Measurements from ENCODE around the gene IL1F10. TPM values are rescaled to one million over a fixed set of nuclear protein-coding genes. Genes with fewer than 3 reads are reported as not detected.
"Not testable (repeated sequence)": the region's sequence is repeated elsewhere in the genome, so short reads cannot be mapped to it uniquely, and the experiment has no call there.

IL1F10 gene
- total RNA-seq, 2 experiments from 2014 or later, result not detected

DNA sequence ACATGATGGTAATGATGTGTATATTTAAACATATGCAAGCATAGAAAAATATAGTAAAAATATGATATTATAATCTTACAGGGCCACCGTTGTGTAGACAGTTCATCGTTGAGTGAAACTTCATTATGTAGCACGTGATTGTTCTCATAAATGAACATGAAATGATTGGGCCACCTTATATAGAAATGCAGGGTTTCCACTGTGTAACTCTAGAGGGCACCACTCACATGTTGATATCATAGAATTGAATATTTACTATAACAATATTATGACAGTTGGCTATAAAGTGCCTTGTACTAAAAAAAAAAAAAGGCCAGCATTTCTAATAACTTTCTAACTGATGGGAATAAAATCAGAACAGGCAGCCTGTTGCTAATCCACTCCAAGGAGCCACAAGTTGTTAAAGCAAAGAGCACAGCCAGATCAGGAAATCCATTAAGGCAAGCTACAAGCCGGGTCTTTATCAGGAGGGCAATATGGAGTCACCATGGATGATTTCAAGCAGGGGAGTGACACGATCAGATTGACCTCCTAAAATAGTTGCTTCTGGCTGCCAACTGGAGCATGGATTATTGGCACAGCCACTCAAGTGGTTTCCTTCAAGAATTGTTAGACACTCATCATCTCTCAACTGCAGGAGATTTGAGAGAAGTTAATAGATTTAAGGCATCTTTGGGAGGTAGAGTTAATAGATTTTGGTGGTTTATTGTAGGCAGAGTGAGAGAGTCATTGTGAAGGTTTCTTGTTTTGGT is 16.7 kb downstream of the IL1F10 start:
- H3K9me3 Mint-ChIP-seq, result no peaks in the 10 kb centered on the region
- H3K27ac Mint-ChIP-seq, result no peak overlapping the region
- no peak for DNase-seq
- H3K4me3 Mint-ChIP-seq, result no peak overlapping the region
- H3K4me1 Mint-ChIP-seq, result peaks cover 4% of the 10 kb centered on the region
- no peaks in the 10 kb centered on the region for H3K27me3 Mint-ChIP-seq
- H3K36me3 Mint-ChIP-seq, result no peaks in the 10 kb centered on the region

DNA sequence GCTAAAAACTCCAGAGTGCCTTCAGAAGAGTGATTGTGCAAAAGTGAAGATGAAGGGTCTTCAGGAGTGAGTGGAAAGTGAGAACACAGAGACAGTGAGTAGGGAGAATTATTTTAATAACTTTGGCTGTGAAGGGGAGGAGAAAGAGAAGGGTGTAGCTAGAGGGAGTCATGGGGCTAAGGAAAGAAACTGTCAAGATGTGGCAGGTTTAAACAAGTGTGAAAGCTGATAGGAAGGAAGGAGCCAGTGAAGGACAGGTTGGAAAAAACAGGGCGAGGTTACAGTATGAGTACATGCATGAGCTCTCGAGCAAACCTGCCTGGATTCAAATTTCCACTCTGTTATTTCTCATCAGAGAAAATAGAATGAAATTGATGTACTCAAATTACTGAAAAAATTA is 17.8 kb downstream of the IL1F10 start:
- Mint-ChIP-seq H3K36me3 (no peaks in the 10 kb centered on the region), H3K27me3 (no peaks in the 10 kb centered on the region), H3K4me1 (peaks cover 4% of the 10 kb centered on the region)

DNA sequence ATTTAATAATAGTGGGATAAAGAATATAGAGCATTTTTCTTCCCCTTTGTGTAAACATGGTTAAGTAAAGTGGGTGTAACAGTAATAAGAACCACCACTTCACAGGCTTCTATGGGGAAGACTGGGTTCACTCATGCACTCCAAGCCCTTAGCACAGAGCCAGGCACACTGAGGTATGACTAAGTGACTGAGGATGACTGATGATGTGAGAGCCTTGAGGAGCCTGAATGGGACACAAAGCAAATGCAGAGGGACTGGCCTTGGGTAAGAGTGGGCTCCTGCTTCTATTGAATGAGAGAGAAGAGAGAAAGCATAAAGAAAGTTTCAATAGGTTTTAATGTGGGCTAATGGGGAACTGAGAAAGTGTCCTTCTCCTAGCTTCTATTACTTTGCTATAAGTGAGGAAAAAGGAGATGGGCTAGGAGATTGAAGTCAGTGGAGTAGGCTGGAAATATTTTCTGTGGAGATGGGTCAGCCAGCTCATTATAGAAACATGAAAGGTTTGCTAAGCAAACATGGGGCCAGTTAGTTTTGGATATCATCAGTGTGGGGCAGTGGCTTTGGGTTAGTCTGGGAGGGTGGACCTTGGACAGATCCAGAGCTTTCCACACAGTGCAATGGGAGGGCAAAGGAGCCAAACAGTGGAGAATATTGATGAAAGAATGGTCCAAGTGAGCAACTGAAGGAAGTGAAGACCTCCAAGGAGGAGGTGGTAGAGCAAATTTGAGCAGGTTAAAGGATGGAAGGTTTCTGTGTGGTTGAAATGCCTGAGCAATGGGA is 20.6 kb downstream of the IL1F10 start:
- H3K27me3 Mint-ChIP-seq, result no peaks in the 10 kb centered on the region
- H3K4me1 Mint-ChIP-seq, result peaks cover 3% of the 10 kb centered on the region
- no peaks in the 10 kb centered on the region for H3K9me3 Mint-ChIP-seq
- no peak for DNase-seq
- no peak overlapping the region for H3K27ac Mint-ChIP-seq
- H3K4me3 Mint-ChIP-seq, result no peak overlapping the region
- no peaks in the 10 kb centered on the region for H3K36me3 Mint-ChIP-seq

More for the DNA sequence above, 17.8 kb downstream of the IL1F10 start:
- no peak for DNase-seq
- Mint-ChIP-seq H3K27ac (no peak overlapping the region), H3K9me3 (no peaks in the 10 kb centered on the region), H3K4me3 (no peak overlapping the region)

DNA sequence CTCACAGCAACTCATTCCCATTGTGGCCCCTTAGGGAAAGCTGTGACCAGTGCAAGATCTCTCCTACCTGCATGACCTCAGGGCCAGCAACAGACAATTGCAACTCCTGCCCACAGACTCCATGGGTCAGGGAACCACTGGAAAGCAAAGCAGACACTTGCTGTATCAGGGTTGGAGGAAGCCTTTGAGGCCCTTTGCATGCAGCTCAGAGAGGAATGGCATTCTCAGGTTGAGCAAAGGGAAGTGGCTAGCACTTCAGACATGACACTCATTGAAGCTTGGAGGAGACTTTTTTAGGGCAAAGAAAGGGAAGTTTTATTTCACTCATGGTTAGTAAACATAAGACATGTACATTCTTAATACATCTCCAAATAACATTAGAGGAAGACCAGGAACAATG is 22.1 kb downstream of the IL1F10 start:
- H3K27me3 Mint-ChIP-seq, result no peaks in the 10 kb centered on the region
- H3K4me1 Mint-ChIP-seq, result no peaks in the 10 kb centered on the region
- H3K27ac Mint-ChIP-seq, result no peak overlapping the region
- no peaks in the 10 kb centered on the region for H3K36me3 Mint-ChIP-seq
- H3K9me3 Mint-ChIP-seq, result no peaks in the 10 kb centered on the region
- DNase-seq, result no peak
- H3K4me3 Mint-ChIP-seq, result no peak overlapping the region

DNA sequence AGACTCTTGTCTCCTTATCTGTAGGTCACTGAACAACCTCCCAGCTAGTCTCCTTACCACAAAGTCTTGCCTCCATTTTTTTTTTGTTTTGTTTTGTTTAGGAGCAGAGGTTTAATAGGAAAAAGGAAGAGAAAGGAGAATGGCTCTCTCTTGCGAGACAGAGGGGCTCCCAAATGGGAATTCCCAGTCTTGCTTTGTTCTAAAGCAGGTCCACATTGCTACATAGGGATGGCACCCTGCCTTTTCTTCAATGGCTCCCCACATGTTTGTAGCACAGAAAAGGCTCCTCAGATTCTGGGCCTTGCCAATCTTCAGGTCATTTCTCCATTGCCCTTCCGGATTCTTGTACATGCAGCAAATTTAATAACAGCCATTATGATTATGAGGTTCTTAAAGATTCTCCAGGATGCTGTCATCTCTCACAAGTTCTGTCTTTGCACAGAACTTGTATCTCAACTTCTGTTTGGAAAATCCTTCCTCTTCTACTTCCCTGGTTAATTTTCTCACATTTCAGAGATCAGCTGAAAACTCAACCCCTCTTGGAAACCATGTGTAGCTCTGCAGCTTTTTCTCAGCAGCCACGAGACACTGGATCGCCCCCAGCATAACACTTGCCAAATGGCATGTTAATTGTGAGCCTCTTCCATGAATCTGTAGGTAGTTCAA is 23.6 kb downstream of the IL1F10 start:
- H3K9me3 Mint-ChIP-seq, result peaks cover 7% of the 10 kb centered on the region
- H3K36me3 Mint-ChIP-seq, result no peaks in the 10 kb centered on the region
- no peak overlapping the region for H3K27ac Mint-ChIP-seq
- no peaks in the 10 kb centered on the region for H3K4me1 Mint-ChIP-seq
- no peak for DNase-seq
- no peaks in the 10 kb centered on the region for H3K27me3 Mint-ChIP-seq
- H3K4me3 Mint-ChIP-seq, result no peak overlapping the region

DNA sequence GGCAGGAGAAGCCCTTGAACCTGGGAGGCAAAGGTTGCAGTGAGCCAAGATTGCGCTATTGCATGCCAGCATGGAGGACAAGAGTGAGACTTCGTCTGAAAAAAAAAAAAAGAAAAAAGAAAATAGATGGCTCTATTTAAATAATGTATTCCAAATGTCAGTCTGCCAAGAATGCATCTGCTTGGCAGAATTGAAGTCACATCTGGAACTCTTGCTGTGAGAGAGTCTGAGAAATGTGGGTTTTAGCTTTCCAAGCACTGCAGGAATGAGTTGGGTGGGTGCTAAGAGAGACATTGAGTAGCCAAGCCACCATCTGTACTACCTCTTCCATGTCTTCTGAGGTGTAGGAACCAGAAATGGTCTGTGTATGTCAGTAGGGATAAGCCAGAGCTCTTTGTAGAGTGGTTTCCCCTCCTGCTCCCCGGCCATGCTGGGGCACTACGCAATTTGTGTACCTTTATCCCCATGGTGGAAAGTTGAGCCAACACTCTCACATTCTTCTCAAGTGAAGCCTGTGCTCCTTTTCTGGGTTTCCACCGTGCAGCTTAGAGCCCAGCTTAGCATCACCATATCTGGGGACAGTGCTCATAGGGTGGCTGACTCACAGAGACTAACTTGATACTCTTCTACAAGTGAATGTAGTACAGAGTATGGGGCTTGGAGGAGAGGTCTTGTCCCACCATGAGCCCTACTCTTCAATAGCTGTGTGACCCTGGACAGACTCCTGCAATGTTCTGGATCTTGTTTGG is 25.3 kb downstream of the IL1F10 start:
- H3K27me3 Mint-ChIP-seq, result no peaks in the 10 kb centered on the region
- peaks cover 10% of the 10 kb centered on the region for H3K4me1 Mint-ChIP-seq
- peaks cover 17% of the 10 kb centered on the region for H3K9me3 Mint-ChIP-seq
- no peak overlapping the region for H3K27ac Mint-ChIP-seq
- peaks cover 6% of the 10 kb centered on the region for H3K36me3 Mint-ChIP-seq
- no peak overlapping the region for H3K4me3 Mint-ChIP-seq
- no peak for DNase-seq

DNA sequence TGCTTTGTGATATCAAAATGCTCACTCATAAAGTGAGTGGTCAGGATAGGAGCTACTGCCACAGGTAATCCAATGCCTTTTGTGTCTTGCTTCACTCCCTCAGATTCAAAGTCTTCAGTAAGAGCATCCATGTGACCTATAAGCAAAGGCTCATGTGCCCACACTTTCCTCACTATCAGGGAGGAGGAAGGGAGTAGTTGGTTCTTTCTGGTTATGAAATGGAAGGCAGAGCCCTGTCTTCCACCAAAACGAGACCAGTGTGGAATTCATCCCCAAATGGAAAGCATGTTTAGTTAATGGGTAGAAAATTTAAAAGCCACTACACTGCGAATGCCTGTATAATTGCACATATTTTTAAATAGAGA is 25.8 kb downstream of the IL1F10 start:
- Mint-ChIP-seq H3K9me3 (peaks cover 17% of the 10 kb centered on the region), H3K27ac (no peak overlapping the region), H3K36me3 (peaks cover 6% of the 10 kb centered on the region), H3K4me3 (no peak overlapping the region), H3K27me3 (no peaks in the 10 kb centered on the region), H3K4me1 (peaks cover 16% of the 10 kb centered on the region)
- DNase-seq, result no peak

DNA sequence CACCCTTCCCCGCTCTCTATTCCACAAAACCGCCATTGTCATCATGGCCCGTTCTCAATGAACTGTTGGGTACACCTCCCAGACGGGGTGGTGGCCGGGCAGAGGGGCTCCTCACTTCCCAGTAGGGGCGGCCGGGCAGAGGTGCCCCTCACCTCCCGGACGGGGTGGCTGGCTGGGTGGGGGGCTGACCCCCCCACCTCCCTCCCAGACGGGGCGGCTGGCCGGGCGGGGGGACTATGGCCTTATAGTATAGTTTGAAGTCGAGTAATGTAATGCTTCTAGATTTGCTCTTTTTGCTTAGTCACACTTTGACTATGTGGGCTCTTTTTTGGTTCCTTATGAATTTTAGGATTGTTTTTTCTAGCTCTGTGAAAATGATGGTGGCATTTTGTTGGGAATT is 28.5 kb downstream of the IL1F10 start:
- H3K27ac Mint-ChIP-seq, DNase-seq, H3K4me3 Mint-ChIP-seq, H3K27me3 Mint-ChIP-seq, H3K36me3 Mint-ChIP-seq: not testable (repeated sequence)
- Mint-ChIP-seq H3K4me1 (peaks cover 19% of the 10 kb centered on the region), H3K9me3 (peaks cover 17% of the 10 kb centered on the region)

DNA sequence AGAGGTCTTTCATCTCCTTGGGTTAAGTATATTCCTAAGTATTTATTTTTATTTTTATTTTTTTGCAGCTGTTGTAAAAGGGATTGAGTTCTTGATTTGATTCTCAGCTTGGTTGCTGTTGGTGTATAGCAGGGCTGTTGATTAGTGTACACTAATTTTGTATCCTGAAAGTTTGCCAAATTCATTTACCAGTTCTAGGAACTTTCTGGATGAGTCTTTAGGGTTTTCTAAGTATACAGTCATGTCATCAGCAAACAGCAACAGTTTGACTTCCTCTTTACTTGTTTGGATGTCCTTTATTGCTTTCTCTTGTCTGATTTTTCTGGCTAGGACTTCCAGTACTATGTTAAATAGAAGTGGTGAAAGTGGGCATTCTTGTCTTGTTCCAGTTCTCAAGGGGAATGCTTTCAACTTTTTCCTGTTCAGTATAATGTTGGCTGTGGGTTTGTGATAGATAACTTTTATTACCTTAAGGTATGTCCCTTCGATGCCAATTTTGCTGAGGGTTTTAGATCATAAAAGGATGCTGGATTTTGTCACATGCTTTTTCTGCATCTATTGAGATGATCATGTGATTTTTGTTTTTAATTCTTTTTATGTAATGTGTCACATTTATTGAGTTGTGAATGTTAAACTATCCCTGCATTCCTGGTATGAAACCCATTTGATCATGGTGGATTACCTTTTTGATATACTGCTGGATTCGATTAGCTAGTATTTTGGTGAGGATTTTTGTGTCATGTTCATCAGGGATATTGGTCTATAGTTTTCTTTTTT is 29.3 kb downstream of the IL1F10 start:
- DNase-seq, H3K27me3 Mint-ChIP-seq, H3K27ac Mint-ChIP-seq, H3K36me3 Mint-ChIP-seq, H3K4me3 Mint-ChIP-seq: not testable (repeated sequence)
- Mint-ChIP-seq H3K9me3 (peaks cover 17% of the 10 kb centered on the region), H3K4me1 (peaks cover 19% of the 10 kb centered on the region)

DNA sequence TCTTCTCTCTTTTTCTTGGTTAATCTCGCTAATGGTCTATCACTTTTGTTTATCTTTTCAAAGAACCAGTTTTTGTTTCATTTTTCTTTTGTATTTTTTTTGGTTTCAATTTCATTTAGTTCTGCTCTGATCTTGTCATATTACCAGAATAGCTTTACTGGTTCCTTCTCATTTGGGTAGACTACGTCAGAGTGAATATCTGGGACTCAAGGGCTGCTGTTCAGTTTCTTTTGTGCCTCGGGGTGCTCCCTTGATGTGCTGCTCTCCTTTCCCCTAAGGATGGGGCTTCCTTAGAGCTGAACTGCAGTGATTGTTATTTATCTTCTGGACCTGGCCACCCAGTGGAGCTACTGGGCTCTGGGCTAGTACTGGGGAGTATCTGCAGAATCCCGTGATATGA is 30.3 kb downstream of the IL1F10 start:
- Mint-ChIP-seq H3K27ac (peak overlapping the region; percentile 46), H3K36me3 (peaks cover 6% of the 10 kb centered on the region), H3K4me1 (peaks cover 20% of the 10 kb centered on the region), H3K27me3 (no peaks in the 10 kb centered on the region), H3K4me3 (peak overlapping the region; percentile 20), H3K9me3 (peaks cover 21% of the 10 kb centered on the region)
- DNase-seq, result no peak

DNA sequence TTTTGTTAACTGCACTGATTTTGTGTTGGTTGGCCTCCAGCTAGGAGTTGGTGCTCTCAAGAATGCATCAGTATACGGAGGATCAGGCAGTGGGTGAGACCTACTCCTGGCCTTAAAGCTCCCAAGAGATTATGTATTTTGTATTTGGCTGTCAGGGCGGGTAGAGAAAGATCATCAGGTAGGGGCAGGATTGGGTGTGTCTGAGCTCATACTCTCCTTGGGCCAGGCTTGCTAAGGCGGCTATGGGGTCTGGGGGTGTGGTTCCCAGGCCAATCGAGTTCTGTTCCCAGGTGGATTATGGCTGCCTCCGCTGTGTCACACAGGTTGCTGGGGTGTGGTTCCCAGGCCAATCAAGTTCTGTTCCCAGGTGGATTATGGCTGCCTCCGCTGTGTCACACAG is 30.8 kb downstream of the IL1F10 start:
- peaks cover 8% of the 10 kb centered on the region for H3K36me3 Mint-ChIP-seq
- H3K27ac Mint-ChIP-seq, result peak overlapping the region; percentile 46
- H3K4me3 Mint-ChIP-seq, result peak overlapping the region; percentile 20
- DNase-seq, result no peak
- no peaks in the 10 kb centered on the region for H3K27me3 Mint-ChIP-seq
- H3K9me3 Mint-ChIP-seq, result peaks cover 25% of the 10 kb centered on the region
- H3K4me1 Mint-ChIP-seq, result peaks cover 25% of the 10 kb centered on the region

DNA sequence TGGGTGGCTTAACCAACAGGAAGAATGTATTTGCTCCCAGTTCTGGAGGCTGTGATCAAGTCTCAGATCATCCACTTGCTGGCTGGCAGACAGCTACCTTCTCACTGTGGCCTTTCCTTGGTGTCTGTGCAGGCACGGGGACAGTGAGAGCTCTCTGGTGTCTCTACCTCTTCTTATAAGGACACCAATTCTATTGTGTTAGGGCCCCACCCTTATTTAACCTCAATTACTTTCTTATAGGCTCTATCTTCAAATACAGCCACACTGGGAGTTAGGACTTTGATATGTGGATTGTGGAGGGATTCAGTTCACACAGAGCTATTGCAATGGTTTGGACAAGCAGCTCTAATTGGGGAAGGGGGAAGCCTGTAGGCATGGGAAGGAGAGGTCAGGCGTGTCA is 34.4 kb downstream of the IL1F10 start:
- Mint-ChIP-seq H3K27ac (no peak overlapping the region), H3K4me1 (peaks cover 43% of the 10 kb centered on the region), H3K9me3 (peaks cover 23% of the 10 kb centered on the region), H3K4me3 (no peak overlapping the region), H3K27me3 (no peaks in the 10 kb centered on the region), H3K36me3 (peaks cover 10% of the 10 kb centered on the region)
- no peak for DNase-seq

DNA sequence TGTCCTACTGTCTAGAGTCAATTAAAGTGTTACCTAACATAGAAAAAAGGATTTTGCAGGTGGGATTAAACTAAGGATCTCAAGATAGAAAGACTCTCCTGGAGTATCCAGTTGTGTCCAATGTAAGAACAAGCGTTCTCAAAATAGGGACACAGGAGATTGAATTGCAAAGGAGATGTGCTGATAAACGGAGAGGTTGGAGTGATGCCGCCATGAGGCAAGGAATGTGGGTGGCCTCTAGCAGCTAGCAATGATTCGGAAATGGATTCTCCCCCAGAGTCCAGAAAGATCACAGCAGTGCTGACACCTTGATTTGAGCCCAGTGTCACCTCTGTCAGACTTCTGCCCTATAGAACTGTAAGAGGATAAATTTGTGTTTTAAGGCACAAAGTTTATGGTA is 35.5 kb downstream of the IL1F10 start:
- H3K4me1 Mint-ChIP-seq, result peaks cover 32% of the 10 kb centered on the region
- H3K27ac Mint-ChIP-seq, result no peak overlapping the region
- no peak for DNase-seq
- no peak overlapping the region for H3K4me3 Mint-ChIP-seq
- H3K27me3 Mint-ChIP-seq, result no peaks in the 10 kb centered on the region
- peaks cover 15% of the 10 kb centered on the region for H3K9me3 Mint-ChIP-seq
- H3K36me3 Mint-ChIP-seq, result peaks cover 6% of the 10 kb centered on the region

DNA sequence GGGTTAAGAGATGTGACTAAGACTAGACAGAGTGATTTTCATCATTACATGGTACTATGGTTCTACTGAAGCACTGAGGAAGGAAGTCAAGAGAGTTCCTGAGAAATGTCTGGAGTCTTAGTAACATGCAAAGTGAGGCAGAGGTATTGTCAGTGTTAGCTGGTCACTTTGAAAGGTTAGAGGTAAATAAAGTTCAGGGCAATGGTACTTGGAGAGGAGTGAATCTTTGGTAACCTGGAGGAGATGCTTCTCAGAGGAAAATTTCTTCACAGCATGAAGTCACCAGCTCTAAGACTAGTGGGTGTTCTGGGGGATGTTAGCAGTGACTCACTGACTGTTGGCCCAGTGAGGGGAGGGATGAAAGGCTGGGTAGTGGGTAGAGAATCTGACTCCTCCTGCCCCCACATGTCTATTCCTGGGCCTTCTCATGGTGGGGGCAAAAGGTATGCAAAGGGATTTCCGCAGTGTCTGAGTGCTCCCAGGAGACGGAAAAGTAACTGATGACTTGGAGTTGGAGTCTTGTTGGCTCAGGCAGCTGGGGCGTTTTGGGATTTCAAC is 36.4 kb downstream of the IL1F10 start:
- Mint-ChIP-seq H3K27me3 (no peaks in the 10 kb centered on the region), H3K27ac (peak overlapping the region; percentile 83), H3K4me1 (peaks cover 29% of the 10 kb centered on the region), H3K36me3 (peaks cover 6% of the 10 kb centered on the region), H3K9me3 (peaks cover 15% of the 10 kb centered on the region), H3K4me3 (no peak overlapping the region)
- peak; percentile 41 for DNase-seq
